HG02870 (cell line): ENCODE data around the gene TIMM8B.
"Not testable (repeated sequence)": the region's sequence is repeated elsewhere in the genome, so short reads cannot be mapped to it uniquely, and the experiment has no call there.

Source experiments
- ATAC-seq: cut with Tn5 transposase; IDR thresholded peaks from one replicate; pipeline ENCODE4 v1.9.1; 2021; ENCODE audit warnings: mild to moderate bottlenecking, moderate library complexity; ENCODE audit not compliant: unreplicated experiment

TIMM8B gene

DNA sequence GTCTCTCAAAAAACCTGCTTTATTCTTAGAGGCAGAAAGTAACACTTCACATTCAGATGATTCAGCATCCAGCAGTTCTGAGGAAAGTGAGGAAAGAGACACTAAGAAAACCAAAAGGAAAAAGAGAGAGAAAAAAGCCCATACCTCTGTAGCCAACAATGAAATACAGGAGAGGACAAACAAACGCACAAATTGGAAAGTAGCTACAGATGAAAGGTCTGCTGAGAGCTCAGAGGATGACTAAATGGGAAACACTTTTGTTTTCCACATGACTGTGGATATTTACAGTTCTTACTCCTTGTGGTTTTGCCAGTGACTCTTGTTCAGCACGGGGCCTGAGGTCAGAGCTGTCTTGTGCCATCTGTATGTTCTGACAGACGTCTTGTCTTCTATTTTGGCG, 3.8 kb downstream of the TIMM8B start:
- no peak for ATAC-seq

DNA sequence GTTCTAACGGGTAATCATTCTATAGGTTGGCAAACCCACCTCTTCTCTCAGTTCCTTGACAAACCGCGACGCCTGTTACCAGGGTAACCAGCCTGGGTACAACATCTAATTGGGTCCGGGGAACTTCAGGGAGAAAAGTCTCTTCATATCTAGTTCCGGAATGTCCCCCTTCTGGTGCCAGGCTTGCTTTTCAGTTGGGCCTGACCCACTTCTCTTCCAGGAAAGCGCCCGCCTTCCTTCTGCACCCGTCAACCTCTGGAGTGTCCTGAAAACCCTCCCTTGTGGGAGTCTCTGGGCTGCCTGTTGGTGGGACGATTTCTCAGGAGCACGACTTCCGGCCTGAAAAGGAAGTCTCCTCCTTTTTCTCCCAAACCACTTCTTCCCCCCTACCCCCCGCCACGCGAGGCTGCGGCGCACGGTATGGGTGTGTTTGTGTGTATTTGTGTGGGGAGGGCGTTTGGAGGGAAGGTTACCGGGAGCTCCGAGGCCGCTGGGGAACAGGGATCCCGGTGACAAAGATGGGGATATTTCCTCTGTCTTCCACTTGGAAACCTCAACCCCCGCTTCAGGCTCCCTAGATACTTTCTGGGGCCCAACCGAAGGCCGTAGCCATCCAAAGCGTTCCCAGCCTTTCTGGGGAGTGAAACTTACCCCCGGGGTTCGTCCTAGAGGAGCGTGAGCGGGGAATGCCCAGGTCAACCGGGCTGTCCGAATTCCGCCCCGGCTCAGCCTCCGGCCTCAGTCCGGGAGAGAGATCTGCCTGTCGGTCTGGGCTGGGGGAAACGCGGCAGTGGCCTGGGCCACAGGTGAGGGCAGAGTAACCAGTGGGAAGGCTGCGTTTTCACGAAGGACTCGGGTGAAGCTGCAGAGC, 12.4 kb downstream of the TIMM8B start, which contains the start of the genes NKAPD1 and PIH1D2:
Gene NKAPD1 (plus strand): TSS at position 359 of the 871 bp plus-strand sequence. CDS start 1,276 bp downstream, outside the sequence.
Gene PIH1D2 (minus strand): TSS at position 77 of the 871 bp plus-strand sequence. CDS start 843 bp downstream, outside the sequence.
- peak; percentile 86 for ATAC-seq

DNA sequence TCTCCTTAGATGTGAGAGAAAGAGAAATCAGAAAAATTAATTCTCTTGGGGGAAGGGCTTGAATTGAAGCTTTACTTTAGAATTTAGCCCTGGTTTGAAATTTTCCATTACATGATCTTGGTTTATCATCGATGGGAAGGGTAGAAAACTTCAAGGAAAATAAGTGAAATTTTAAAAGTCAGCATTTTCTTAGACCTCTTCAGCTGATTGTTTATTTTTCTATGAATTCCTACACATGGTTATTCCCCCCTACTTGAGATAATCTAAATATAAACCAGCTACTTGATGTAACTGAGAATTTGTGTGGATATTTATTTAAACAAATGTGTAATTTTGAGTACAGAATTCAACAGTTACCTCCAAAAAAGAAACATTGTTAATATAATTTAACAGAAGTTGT, 23.6 kb downstream of the TIMM8B start:
- ATAC-seq = no peak

DNA sequence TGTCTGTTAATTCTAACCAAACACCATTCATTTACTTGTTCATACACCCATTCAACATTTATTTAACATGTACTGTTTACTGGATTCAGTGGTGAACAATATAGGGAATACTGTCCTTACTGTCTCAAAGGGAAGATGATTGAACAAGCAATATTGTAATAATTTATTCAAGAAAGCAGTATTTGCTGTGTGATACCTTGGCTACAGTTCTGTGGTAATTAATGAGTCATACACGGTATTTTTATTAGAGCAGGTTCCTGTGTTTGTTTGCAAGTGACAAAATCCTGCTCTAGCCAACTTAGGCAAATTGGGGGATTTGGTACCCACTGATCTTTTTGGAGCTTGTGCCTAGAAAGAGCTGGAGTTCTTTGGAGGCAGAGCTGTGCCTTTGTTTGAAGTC, 28.5 kb downstream of the TIMM8B start:
- no peak for ATAC-seq

DNA sequence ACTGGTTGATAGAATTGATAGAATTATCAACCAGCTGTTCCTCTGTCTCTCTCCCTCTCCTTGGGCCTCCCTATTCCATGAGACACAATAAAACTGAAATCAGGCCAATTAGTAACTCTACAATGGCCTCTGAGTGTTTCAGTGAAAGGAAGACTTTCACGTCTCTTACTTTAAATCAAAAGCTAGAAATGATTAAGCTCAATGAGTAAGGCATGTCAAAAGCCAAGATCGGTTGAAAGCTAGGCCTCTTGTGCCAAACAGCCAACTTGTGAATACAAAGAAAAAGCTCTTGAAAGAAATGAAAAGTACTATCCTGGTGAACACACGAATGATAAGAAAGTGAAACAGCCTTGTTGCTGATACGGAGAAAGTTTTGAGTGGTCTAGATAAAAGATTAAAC, 29.4 kb downstream of the TIMM8B start:
- no peak for ATAC-seq

DNA sequence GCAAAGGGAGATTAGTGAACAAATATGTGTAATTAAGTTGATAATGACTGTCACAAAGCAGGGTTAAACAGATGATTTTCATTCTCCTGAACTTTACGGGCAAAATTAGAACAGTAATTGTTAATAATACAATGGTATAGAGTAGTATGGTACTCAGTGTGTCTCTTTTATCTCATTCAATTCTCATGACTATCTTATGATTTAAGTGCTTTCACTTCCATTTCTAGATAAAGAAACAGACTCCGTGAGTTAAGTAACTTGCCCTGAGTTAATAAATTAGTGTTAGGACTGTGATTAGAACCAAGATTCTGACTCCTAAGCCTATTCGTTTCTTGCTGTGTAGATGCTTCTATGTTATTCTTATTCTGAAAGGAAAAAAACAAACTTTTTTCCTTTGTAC, 34.8 kb downstream of the TIMM8B start:
- no peak for ATAC-seq

DNA sequence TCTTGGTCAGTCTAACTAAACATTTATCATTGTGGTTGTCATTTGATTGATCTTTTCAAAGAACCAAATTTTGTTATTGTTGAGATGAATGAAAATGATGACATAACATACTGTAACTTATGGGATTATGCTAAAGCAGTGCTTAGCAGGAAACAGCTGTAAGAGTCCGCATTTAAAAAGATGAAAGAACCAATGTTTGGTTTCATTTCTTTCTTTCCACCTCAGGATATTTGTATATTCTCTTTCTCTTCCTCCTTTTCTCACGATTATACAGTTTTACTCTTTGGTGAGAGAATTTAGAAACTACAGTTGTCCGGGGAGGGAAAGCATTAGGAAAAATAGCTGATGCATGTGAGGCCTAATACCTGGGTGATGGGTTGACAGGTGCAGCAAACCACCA, 35.8 kb downstream of the TIMM8B start:
- peak; percentile 85 for ATAC-seq

DNA sequence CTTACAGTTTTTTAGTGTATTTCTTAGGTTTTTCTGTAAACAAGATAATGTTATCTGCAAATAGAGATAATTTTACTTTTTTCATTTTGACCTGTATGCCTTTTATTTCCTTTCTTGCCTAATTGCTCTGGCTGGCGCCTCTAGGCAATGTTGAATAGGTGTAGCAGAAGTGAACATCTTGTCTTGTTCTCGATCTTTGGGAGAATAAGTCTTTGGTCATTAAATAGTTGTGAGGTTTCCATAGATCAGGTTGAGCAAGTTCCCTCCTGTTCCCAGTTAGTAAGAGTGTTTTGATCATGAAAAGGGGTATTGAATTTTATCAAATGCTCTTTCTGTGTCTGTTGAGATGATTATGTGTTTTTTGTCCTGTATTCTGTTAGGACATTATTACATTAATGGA, 36.8 kb downstream of the TIMM8B start:
- no peak for ATAC-seq

DNA sequence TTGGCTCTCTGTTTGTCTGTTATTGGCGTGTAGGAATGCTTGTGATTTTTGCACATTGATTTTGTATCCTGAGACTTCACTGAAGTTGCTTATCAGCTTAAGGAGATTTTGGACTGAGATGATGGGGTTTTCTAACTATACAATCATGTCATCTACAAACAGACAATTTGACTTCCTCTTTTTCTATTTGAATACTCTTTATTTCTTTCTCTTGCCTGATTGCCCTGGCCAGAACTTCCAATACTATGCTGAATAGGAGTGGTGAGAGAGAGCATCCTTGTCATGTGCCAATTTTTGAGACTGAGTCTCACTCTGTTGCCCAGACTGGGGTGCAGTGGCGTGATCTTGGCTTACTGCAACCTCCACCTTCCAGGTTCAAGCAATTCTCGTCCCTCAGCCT, 38.3 kb downstream of the TIMM8B start:
- not testable (repeated sequence) for ATAC-seq

DNA sequence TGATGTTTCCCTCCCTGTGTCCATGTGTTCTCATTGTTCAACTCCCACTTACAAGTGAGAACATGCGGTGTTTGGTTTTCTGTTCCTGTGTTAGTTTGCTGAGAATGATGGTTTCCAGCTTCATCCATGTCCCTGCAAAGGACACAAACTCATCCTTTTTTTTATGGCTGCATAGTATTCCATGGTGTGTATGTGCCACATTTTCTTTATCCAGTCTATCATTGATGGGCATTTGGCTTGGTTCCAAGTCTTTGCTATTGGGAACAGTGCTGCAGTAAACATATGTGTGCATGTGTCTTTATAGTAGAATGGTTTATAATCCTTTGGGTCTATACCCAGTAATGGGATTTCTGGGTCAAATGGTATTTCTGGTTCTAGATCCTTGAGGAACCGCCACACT, 39.9 kb downstream of the TIMM8B start:
- ATAC-seq = not testable (repeated sequence)

DNA sequence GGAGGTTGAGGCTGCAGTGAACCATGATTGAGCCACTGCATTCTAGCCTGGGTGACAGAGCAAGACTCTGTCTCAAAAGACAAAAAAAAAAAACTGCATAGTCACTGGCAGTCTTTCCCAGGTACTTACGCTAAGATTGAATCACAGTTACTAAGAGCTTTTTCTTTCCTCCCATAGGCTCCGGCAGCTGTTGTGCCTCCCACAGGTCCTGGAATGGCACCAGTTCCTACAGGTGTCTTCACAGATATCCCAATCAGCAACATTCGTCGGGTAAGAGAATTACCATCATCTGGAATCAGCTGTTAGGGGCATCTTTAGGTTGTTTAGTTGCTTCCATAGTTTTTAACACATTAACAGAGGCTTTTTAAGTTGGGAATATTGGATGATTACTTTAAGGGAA, 41.6 kb downstream of the TIMM8B start:
- ATAC-seq = no peak

DNA sequence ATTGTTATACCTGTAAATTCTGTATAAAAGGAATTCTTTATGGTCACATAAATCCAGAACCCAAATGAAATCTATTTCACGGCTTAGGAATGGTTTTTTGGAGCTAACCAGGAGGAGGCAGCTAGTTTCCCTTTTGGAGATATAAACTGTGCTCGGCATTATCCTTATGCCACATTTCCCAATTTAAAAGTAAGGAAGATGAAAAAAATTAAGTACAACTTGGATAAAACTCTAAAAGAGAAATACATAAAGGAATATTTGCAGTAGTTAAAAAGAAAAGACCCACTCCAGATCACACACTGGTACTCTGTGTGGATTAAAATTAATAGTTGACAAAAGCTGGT, 43.6 kb downstream of the TIMM8B start:
- ATAC-seq = no peak

DNA sequence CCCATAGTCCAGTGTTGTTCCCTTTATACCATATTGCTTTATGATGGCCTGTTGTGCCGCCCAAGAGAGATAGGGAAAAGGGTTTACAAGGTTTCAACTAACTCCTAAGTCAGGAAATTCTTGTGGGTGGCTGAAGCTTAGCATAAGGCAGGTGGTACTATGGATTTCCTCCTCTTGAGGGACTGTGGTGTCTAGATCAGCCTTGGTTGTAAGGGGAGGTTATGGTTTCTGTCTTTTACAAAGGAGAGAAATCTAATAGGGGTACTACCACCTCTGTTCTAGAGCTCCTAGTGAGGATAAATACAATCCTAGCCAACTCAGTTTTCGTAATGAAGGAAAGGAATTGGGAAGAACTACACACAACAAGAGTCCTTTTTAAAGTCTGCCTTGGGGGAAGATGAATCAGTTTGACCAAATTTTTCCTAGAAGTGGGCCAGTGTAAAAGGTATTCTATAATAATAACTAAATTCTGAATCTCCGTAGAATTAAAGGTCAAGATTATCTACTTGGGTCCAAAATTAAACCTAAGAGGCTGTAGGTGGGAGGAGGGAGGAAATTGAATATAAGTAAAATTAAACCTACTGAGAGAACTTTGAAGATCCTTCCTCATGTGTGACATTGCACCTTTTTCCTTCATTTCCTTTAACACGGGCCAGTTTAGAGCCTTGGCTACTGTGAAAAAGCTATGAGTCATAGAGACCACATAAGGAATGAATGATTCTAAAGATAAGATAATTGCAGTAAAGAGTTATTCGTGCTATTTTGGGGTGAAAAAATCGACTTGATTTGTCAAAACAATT, 44.2 kb downstream of the TIMM8B start:
- ATAC-seq = no peak

DNA sequence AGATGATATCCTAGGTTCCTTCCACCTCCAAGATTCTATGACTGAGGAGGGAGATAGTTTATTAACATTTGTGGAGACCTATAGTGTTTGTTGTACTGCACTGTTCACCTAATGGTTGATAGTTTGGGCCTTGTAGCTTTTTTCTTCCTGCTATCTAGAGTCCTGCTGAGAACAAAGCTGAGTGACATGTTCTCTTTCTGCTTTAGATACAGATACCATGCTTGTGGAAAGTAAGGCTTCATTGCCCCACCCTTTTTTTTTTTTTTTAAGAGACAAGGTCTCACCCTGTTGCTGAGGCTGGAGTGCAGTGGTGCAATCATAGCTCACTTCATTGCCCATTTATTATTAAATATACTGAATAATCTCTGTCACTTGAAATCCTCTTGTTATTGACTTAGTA, 49.0 kb downstream of the TIMM8B start:
- no peak for ATAC-seq
